OCI-LY7 (cell line): ENCODE results near the gene PDE9A.

Source experiments
- CTCF ChIP-seq: fragments of 200-600 bp; sonication (generic); conservative IDR thresholded peaks from 2 replicates; pipeline ENCODE4 v1.5.1; 2014; ENCODE audit warnings: mild to moderate bottlenecking, antibody characterized with exemption, low read length, moderate library complexity, mixed read lengths
- EZH2phosphoT487 ChIP-seq: fragments of 200-600 bp; sonication (generic); IDR thresholded peaks from 2 replicates; pipeline ENCODE4 v1.6.1; 2018; ENCODE audit warnings: low read depth, borderline replicate concordance, mild to moderate bottlenecking, mixed run types, antibody characterized with exemption, low read length, moderate library complexity, mixed read lengths

- TF ChIP-seq CTCF (no peak), EZH2phosphoT487 (no peak)
These were observed 26.6 kb downstream of the PDE9A start for GRCh38 chr21:42680058-42680330.
